GM12875 (cell line): Measurements from ENCODE around the gene HOATZ.

Experiments used
- H3K4me3 ChIP-seq: one replicate; pipeline ENCODE4 v1.5.1; 2011; ENCODE audit warnings: low read depth, low read length, control low read depth
- CTCF ChIP-seq: IDR thresholded peaks from 2 replicates; pipeline ENCODE4 v1.5.1; 2011; ENCODE audit warnings: low read depth, mild to moderate bottlenecking, control low read depth, inconsistent platforms, low read length, moderate library complexity, borderline replicate concordance; ENCODE audit not compliant: insufficient read depth

The HOATZ gene

GRCh38 chr11:111542606-111543275 lies 28.2 kb downstream of the HOATZ start:
- TF ChIP-seq CTCF: no peak
- H3K4me3 ChIP-seq: no peak overlapping the region

GRCh38 chr11:111548525-111548924 lies 33.9 kb downstream of the HOATZ start:
- H3K4me3 ChIP-seq: no peak overlapping the region
- no peak for TF ChIP-seq CTCF

GRCh38 chr11:111549196-111549868 lies 34.8 kb downstream of the HOATZ start:
- TF ChIP-seq CTCF: no peak

GRCh38 chr11:111549869-111550203 lies 35.3 kb downstream of the HOATZ start:
- no peak overlapping the region for H3K4me3 ChIP-seq
- TF ChIP-seq CTCF: no peak

More at GRCh38 chr11:111549196-111549868, 34.8 kb downstream of the HOATZ start:
- H3K4me3 ChIP-seq: no peak overlapping the region

GRCh38 chr11:111550258-111550657 lies 35.7 kb downstream of the HOATZ start:
- H3K4me3 ChIP-seq: no peak overlapping the region
- TF ChIP-seq CTCF: no peak

GRCh38 chr11:111554532-111554931 lies 40.0 kb downstream of the HOATZ start:
- H3K4me3 ChIP-seq: no peak overlapping the region

More at GRCh38 chr11:111554532-111554931, 40.0 kb downstream of the HOATZ start:
- TF ChIP-seq CTCF: no peak
